Panc1 (cell line): ENCODE results near the gene PTAR1. TPM values are rescaled to one million over a fixed set of nuclear protein-coding genes. Genes with fewer than 3 reads are reported as not detected.
"Not testable (repeated sequence)": the region's sequence is repeated elsewhere in the genome, so short reads cannot be mapped to it uniquely, and the experiment has no call there.

Source experiments
- ATAC-seq: fragments of 200-7000 bp; cut with Tn5 transposase; 2 replicates; pipeline ENCODE4 v1.9.1; 2020; ENCODE audit warnings: mild to moderate bottlenecking, moderate library complexity
- BruUV-seq: library from RNA; stranded (reverse); fragments of 400-500 nt; replicated peaks from 2 replicates; lab custom pipeline; 2021; lab: Mats Ljungman, UMichigan
- CTCF ChIA-PET: fragments of 300-600 bp; sonication (Branson Sonifier 250); formaldehyde crosslinking; loops from one replicate; lab custom pipeline; 2022; ENCODE audit warnings: antibody characterized with exemption; lab: Charles Lee
- POLR2A ChIA-PET: fragments of 300-600 bp; sonication (Branson Sonifier 250); formaldehyde crosslinking; loops from one replicate; lab custom pipeline; 2022; ENCODE audit warnings: antibody characterized with exemption; lab: Charles Lee
- DNase-seq: peaks from one replicate; pipeline ENCODE4 v3.0.0-alpha.2; 2010; ENCODE audit warnings: low read depth, low spot score
- H3K27ac ChIP-seq: 2 replicates; pipeline ENCODE4 v1.5.1; 2011; ENCODE audit warnings: mild to moderate bottlenecking, low read length, inconsistent platforms
- H3K27me3 ChIP-seq: fragments of 200-500 bp; sonication (Bioruptor generic); 2 replicates; pipeline ENCODE4 v1.6.0; 2014; ENCODE audit warnings: low read length, inconsistent platforms; ENCODE audit not compliant: control insufficient read depth, insufficient read depth
- H3K36me3 ChIP-seq: fragments of 200-500 bp; sonication (Bioruptor generic); 2 replicates; pipeline ENCODE4 v1.5.1; 2014; ENCODE audit warnings: inconsistent platforms, mild to moderate bottlenecking, low read length, moderate library complexity; ENCODE audit not compliant: control insufficient read depth, insufficient read depth
- H3K4me1 ChIP-seq: 2 replicates; pipeline ENCODE4 v1.5.1; 2011; ENCODE audit warnings: inconsistent platforms, mild to moderate bottlenecking, low read length, moderate library complexity; ENCODE audit not compliant: control insufficient read depth, insufficient read depth
- H3K4me3 ChIP-seq, 2 experiments: 2 replicates each; pipeline ENCODE4 v1.5.1; 2011 to 2012; ENCODE audit warnings: low read depth in 2 of 2, low read length in 2 of 2, mild to moderate bottlenecking in 2 of 2, inconsistent platforms in 1 of 2, moderate library complexity in 1 of 2
- H3K9me3 ChIP-seq: fragments of 200-500 bp; sonication (Bioruptor generic); 2 replicates; pipeline ENCODE4 v1.5.1; 2014; ENCODE audit warnings: low read depth, mild to moderate bottlenecking, inconsistent platforms, low read length, moderate library complexity; ENCODE audit not compliant: control insufficient read depth, insufficient read depth
- CTCF ChIP-seq: fragments of 450-650 bp; IDR thresholded peaks from 2 replicates; pipeline ENCODE4 v1.5.1; 2017; ENCODE audit warnings: mild to moderate bottlenecking
- POLR2AphosphoS5 ChIP-seq: IDR thresholded peaks from 2 replicates; pipeline ENCODE4 v1.6.1; 2012; ENCODE audit warnings: mild to moderate bottlenecking, low read depth, low read length, moderate library complexity
- REST ChIP-seq, 2 experiments: IDR thresholded peaks; 2 replicates each; pipeline ENCODE4 v1.6.1; 2011 to 2012; ENCODE audit warnings: low read depth in 2 of 2, control low read depth in 1 of 2, low read length in 1 of 2, mild to moderate bottlenecking in 1 of 2, moderate library complexity in 1 of 2; ENCODE audit not compliant: insufficient read depth in 1 of 2
- SIN3A ChIP-seq: IDR thresholded peaks from 2 replicates; pipeline ENCODE4 v1.6.1; 2012; ENCODE audit warnings: low read depth, mild to moderate bottlenecking, low read length, moderate library complexity, borderline replicate concordance; ENCODE audit not compliant: insufficient read depth
- TCF7L2 ChIP-seq: IDR thresholded peaks from 2 replicates; pipeline ENCODE4 v1.6.1; 2011; ENCODE audit warnings: mild to moderate bottlenecking, low read depth, low read length, inconsistent platforms
- in situ Hi-C: cut with HindIII; loops from 2 replicates; pipeline ENCODE4 v1.10.0; 2016; ENCODE audit warnings: low sequenced_read_pairs, low pct_unique_long_range_greater_than_20kb
- intact Hi-C: fragments of 100-400 bp; cut with micrococcal nuclease; formaldehyde crosslinking; loops from one replicate; pipeline ENCODE4 v1.10.0; 2022; ENCODE audit not compliant: unreplicated experiment
- total RNA-seq: library from RNA; stranded (reverse); gene quantifications from one replicate; pipeline ENCODE4 v1.2.1, GENCODE V29; 2021; ENCODE audit not compliant: unreplicated experiment

Gene PTAR1
- total RNA-seq, 1 experiment from 2014 or later: 26.0 TPM

- no peaks in the 10 kb centered on the region for H3K4me1 ChIP-seq
- ChIA-PET CTCF (no interaction called here), POLR2A (no interaction called here)
- intact Hi-C loops: no loop called here
- no peak for DNase-seq
- H3K9me3 ChIP-seq: no peaks in the 10 kb centered on the region
- H3K27ac ChIP-seq: no peak overlapping the region
- no peaks in the 10 kb centered on the region for H3K36me3 ChIP-seq
- in situ Hi-C loops: no loop called here
- TF ChIP-seq POLR2AphosphoS5: no peak
- no peak for TF ChIP-seq SIN3A
- no peak for TF ChIP-seq CTCF
- no peak for TF ChIP-seq REST (IDR thresholded peaks at IDR 0.05; ENCODE audit: insufficient read depth in 1 of 2, low read depth in 2 of 2, low read length in 1 of 2)
- TF ChIP-seq TCF7L2: no peak
- BruUV-seq: no TSS peak
- no peak for ATAC-seq
- no peak overlapping the region for H3K4me3 ChIP-seq
- no peaks in the 10 kb centered on the region for H3K27me3 ChIP-seq
These were observed 8.9 kb upstream of the PTAR1 start for GRCh38 chr9:69768716-69769115.

GRCh38 chr9:69768101-69768500 is 8.3 kb upstream of the PTAR1 start:
- Histone ChIP-seq H3K27me3 (no peaks in the 10 kb centered on the region), H3K27ac (no peak overlapping the region), H3K4me3 (no peak overlapping the region), H3K4me1 (no peaks in the 10 kb centered on the region), H3K9me3 (no peaks in the 10 kb centered on the region), H3K36me3 (no peaks in the 10 kb centered on the region)
- TF ChIP-seq SIN3A (no peak), REST (IDR thresholded peaks at IDR 0.05; ENCODE audit: insufficient read depth in 1 of 2, low read depth in 2 of 2, low read length in 1 of 2) (no peak), POLR2AphosphoS5 (no peak), CTCF (no peak), TCF7L2 (no peak)
- in situ Hi-C loops (no loop called here), intact Hi-C loops (no loop called here)
- no TSS peak for BruUV-seq
- no peak for ATAC-seq
- ChIA-PET POLR2A (no interaction called here), CTCF (no interaction called here)
- DNase-seq: no peak

- DNase-seq, ATAC-seq, BruUV-seq, H3K4me3 ChIP-seq, H3K4me1 ChIP-seq, CTCF ChIA-PET, intact Hi-C loops, POLR2A ChIA-PET, in situ Hi-C loops, H3K27ac ChIP-seq, H3K36me3 ChIP-seq, H3K27me3 ChIP-seq, H3K9me3 ChIP-seq: not testable (repeated sequence)
These were observed 4.1 kb upstream of the PTAR1 start for GRCh38 chr9:69763862-69764261.
